Measurements from ENCODE around the gene GRM1.

DNA sequence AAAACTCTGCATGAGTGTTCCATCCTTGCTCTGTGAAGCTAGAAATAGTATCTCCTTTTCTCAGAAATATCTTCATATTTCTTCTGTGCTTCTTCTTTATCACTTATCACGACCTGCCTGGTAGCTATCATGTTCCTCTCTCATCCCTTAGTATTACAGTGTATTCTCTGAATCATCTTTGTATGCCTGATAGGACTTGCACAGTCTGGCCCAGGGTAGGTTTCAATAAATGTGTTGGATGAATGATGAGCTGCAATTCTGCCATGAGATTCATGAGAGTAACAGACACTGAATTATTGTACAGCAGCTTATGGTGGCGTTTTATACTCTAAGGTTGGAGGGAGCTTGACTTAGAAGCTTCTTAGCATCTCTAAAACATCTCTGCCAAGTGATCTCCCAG is 66.6 kb downstream of the GRM1 start:
- TF ChIP-seq, protein P1, sequence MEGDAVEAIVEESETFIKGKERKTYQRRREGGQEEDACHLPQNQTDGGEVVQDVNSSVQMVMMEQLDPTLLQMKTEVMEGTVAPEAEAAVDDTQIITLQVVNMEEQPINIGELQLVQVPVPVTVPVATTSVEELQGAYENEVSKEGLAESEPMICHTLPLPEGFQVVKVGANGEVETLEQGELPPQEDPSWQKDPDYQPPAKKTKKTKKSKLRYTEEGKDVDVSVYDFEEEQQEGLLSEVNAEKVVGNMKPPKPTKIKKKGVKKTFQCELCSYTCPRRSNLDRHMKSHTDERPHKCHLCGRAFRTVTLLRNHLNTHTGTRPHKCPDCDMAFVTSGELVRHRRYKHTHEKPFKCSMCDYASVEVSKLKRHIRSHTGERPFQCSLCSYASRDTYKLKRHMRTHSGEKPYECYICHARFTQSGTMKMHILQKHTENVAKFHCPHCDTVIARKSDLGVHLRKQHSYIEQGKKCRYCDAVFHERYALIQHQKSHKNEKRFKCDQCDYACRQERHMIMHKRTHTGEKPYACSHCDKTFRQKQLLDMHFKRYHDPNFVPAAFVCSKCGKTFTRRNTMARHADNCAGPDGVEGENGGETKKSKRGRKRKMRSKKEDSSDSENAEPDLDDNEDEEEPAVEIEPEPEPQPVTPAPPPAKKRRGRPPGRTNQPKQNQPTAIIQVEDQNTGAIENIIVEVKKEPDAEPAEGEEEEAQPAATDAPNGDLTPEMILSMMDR (IDR thresholded peaks at IDR 0.05), result no peak
- TF ChIP-seq POLR2A (IDR thresholded peaks at IDR 0.05), result no peak

Data from adrenal gland (tissue), 5 donors.